ENCODE data around the gene COLEC11. TPM values are rescaled to one million over a fixed set of nuclear protein-coding genes. Genes with fewer than 3 reads are reported as not detected.

Gene COLEC11
- polyA plus RNA-seq, 1 experiment, result 0.15 TPM

- POLR2A ChIA-PET, result no interaction called here
- peak; percentile 24; the same call in 1 of the 2 replicates for TF ChIP-seq CTCF (IDR thresholded peaks at IDR 0.05; ENCODE audit: insufficient read depth, low read depth, low read length)
- Histone ChIP-seq H3K36me3 (ENCODE audit: control insufficient read depth, insufficient read depth, low read length) (no peaks in the 10 kb centered on the region), H3K4me3 (ENCODE audit: low read depth, low read length) (no peak overlapping the region), H3K27me3 (ENCODE audit: control insufficient read depth, insufficient read depth, low read length) (no peaks in the 10 kb centered on the region)
- CTCF ChIA-PET, result interaction anchor here (1.0 to 1.1 kb wide), 2 partner anchors 11 to 32 kb away, joined by 3 read pairs; partner anchors contain the start of gene DCDC2C
- DNase-seq (ENCODE audit: low read depth), result no peak
Observed at GRCh38 chr2:3692375-3692774, 97.5 kb downstream of the COLEC11 start.

Small RNAs within 50 kb of the gene (small RNA-seq; reads per million reads assigned to genes)
- gene TMSB4XP2 (ENCODE audit: insufficient read length, low read depth, low replicate concordance), result not detected

Other genes starting within 250 kb of the COLEC11 start
- gene EIPR1, start 217.3 kb upstream of the COLEC11 start, polyA plus RNA-seq (2011; rRNA removed), result 35.4 and 49.2 TPM in 2 replicates
- 30.5 and 57.8 TPM in 2 replicates for gene TRAPPC12, start 215.4 kb upstream of the COLEC11 start, polyA plus RNA-seq (2011; rRNA removed)
- gene ADI1, start 75.6 kb upstream of the COLEC11 start, polyA plus RNA-seq (2011; rRNA removed), result 53.3 and 57.6 TPM in 2 replicates
- 19.3 and 19.7 TPM in 2 replicates for gene RNASEH1, start 36.8 kb upstream of the COLEC11 start, polyA plus RNA-seq (2011; rRNA removed)
- gene RPS7, start 19.9 kb upstream of the COLEC11 start, polyA plus RNA-seq (2011; rRNA removed), result 1,722 and 1,770 TPM in 2 replicates
- not detected in 2 replicates for gene ALLC, start 63.1 kb downstream of the COLEC11 start, polyA plus RNA-seq (2011; rRNA removed)
- not detected in 2 replicates for gene DCDC2C, start 108.5 kb downstream of the COLEC11 start, polyA plus RNA-seq (2011; rRNA removed)

All from BJ (cell line).